Measurements from ENCODE around the gene DMBX1. TPM values are rescaled to one million over a fixed set of nuclear protein-coding genes. Genes with fewer than 3 reads are reported as not detected.
A peak's percentile ranks its signal among the peaks of the same experiment; 100 is the strongest.

Gene DMBX1
- total and polyA plus RNA-seq, 9 of the 15 experiments (the other 6 are each of a cell fraction or from before 2014, with no cell fraction given), result 0.25 to 4.3 (median 1.0) TPM

GRCh38 chr1:46520063-46520911 is 30.7 kb downstream of the DMBX1 start (continued):
- TF ChIP-seq STAT6 (CRISPR knock-in tag; IDR thresholded peaks at IDR 0.05) (no peak), RUNX1 (IDR thresholded peaks at IDR 0.05; ENCODE audit: low read depth) (no peak), MAFG (tag; conservative IDR thresholded peaks at IDR 0.05) (no peak), NONO (IDR thresholded peaks at IDR 0.05; ENCODE audit: low read depth in 2 of 2, low read length in 1 of 2) (no peak), KDM4B (IDR thresholded peaks at IDR 0.05; ENCODE audit: borderline replicate concordance in 2 of 2, low read depth in 1 of 2) (no peak), SMARCC2 (IDR thresholded peaks at IDR 0.05; ENCODE audit: low read depth) (no peak), TAL1 (IDR thresholded peaks at IDR 0.05) (peak; percentile 19; the same call in 1 of the 2 replicates), FOXA3 (CRISPR knock-in tag; conservative IDR thresholded peaks at IDR 0.05 in 1 of 2, IDR thresholded peaks at IDR 0.05 in 1 of 2) (peak in 1 of 2 experiments; percentile 87; a peak in 1 of 4 replicates), ARID4B (CRISPR knock-in tag; IDR thresholded peaks at IDR 0.05) (0 out of 2 replicates have a peak, but pooled peaks have one; percentile 20), HDAC1 (IDR thresholded peaks at IDR 0.05) (peak in 1 of 2 experiments; percentile 86; a peak in 2 of 4 replicates), ELF4 (CRISPR knock-in tag; IDR thresholded peaks at IDR 0.05) (no peak), ZBTB2 (IDR thresholded peaks at IDR 0.05) (peak; percentile 20; the same call in 1 of the 2 replicates), HOXB6 (CRISPR knock-in tag; IDR thresholded peaks at IDR 0.05; ENCODE audit: borderline replicate concordance) (no peak), ZSCAN32 (CRISPR knock-in tag; IDR thresholded peaks at IDR 0.05) (no peak), HBP1 (CRISPR knock-in tag; IDR thresholded peaks at IDR 0.05) (no peak)
